SK-N-SH (cell line): ENCODE measurements around the gene RABGAP1L. TPM values are rescaled to one million over a fixed set of nuclear protein-coding genes. Genes with fewer than 3 reads are reported as not detected.

Experiments used
- CTCF ChIA-PET: fragments of 300-600, 350-600 bp; formaldehyde crosslinking; extraction: SDS; loops from one replicate; lab custom pipeline; 2021; lab: Yijun Ruan, JAX
- POLR2A ChIA-PET: fragments of 350-600 bp; sonication (Branson Sonifier 250); formaldehyde crosslinking; extraction: SDS; loops from one replicate; lab custom pipeline; 2020; ENCODE audit warnings: antibody characterized with exemption, inconsistent platforms; lab: Yijun Ruan, JAX
- DNase-seq: peaks from one replicate; pipeline ENCODE4 v3.0.0; 2012
- H2AFZ ChIP-seq: fragments of 200-600 bp; sonication (generic); 2 replicates; pipeline ENCODE4 v1.8.1; 2016; ENCODE audit warnings: antibody characterized with exemption, mild to moderate bottlenecking, low read depth
- H3F3A ChIP-seq: fragments of 200-600 bp; sonication (generic); replicated peaks from 2 replicates; pipeline ENCODE3; 2016; ENCODE audit warnings: antibody characterized with exemption, mild to moderate bottlenecking; ENCODE audit not compliant: insufficient read depth
- H3K27ac ChIP-seq, 2 experiments: fragments of 200-500 bp in 1 of 2; fragments of 200-600 bp in 1 of 2; sonication (Bioruptor generic) in 1 of 2; sonication (generic), shearing (Covaris generic) in 1 of 2; 2 replicates each; pipeline versions ENCODE4 v1.5.1 to v1.6.1; 2014 to 2016; ENCODE audit warnings: low read depth in 2 of 2, inconsistent platforms in 1 of 2, low read length in 1 of 2, mild to moderate bottlenecking in 1 of 2, mixed read lengths in 1 of 2
- H3K27me3 ChIP-seq: fragments of 200-600 bp; sonication (generic), shearing (Covaris generic); 2 replicates; pipeline ENCODE4 v1.6.1; 2016; ENCODE audit warnings: mixed run types; ENCODE audit not compliant: insufficient read depth
- H3K36me3 ChIP-seq, 2 experiments: fragments of 200-500 bp in 1 of 2; fragments of 200-600 bp in 1 of 2; sonication (Bioruptor generic) in 1 of 2; sonication (generic) in 1 of 2; replicated peaks in 1 of 2; 2 replicates each; pipeline versions ENCODE3 to v1.5.1; 2014 to 2016; ENCODE audit warnings: low read length in 1 of 2, mild to moderate bottlenecking in 1 of 2; ENCODE audit not compliant: insufficient read depth in 2 of 2, control insufficient read depth in 1 of 2
- H3K4me1 ChIP-seq, 2 experiments: fragments of 200-500 bp in 1 of 2; fragments of 200-600 bp in 1 of 2; sonication (Bioruptor generic) in 1 of 2; sonication (generic), shearing (Covaris generic) in 1 of 2; 2 replicates each; pipeline versions ENCODE4 v1.5.1 to v1.6.1; 2014 to 2016; ENCODE audit warnings: low read depth in 1 of 2, low read length in 1 of 2, mixed run types in 1 of 2; ENCODE audit not compliant: insufficient read depth in 2 of 2, control insufficient read depth in 1 of 2
- H3K4me2 ChIP-seq: fragments of 200-600 bp; sonication (generic), shearing (Covaris generic); 2 replicates; pipeline ENCODE4 v1.6.1; 2017; ENCODE audit warnings: mixed run types
- H3K4me3 ChIP-seq, 2 experiments: fragments of 200-500 bp in 1 of 2; fragments of 200-600 bp in 1 of 2; sonication (Bioruptor generic) in 1 of 2; sonication (generic), shearing (Covaris generic) in 1 of 2; 2 replicates each; pipeline versions ENCODE4 v1.5.1 to v1.8.1; 2014 to 2016; ENCODE audit warnings: low read depth in 2 of 2, inconsistent platforms in 1 of 2, low read length in 1 of 2, mild to moderate bottlenecking in 1 of 2, mixed read lengths in 1 of 2, moderate library complexity in 1 of 2
- H3K79me2 ChIP-seq: fragments of 200-600 bp; sonication (generic); 2 replicates; pipeline ENCODE4 v1.8.1; 2017; ENCODE audit warnings: mild to moderate bottlenecking; ENCODE audit not compliant: insufficient read depth
- H3K9ac ChIP-seq: fragments of 200-600 bp; sonication (generic); 2 replicates; pipeline ENCODE4 v1.6.1; 2017; ENCODE audit warnings: mixed run types
- H3K9me2 ChIP-seq: fragments of 200-600 bp; sonication (generic); 2 replicates; pipeline ENCODE4 v1.6.1; 2017; ENCODE audit warnings: mixed run types
- H3K9me3 ChIP-seq: fragments of 200-600 bp; sonication (generic); 2 replicates; pipeline ENCODE4 v1.6.1; 2017; ENCODE audit warnings: mixed run types, mild to moderate bottlenecking, moderate library complexity
- H4K20me1 ChIP-seq: fragments of 200-600 bp; sonication (generic); 2 replicates; pipeline ENCODE4 v1.6.1; 2017; ENCODE audit warnings: mild to moderate bottlenecking, mixed run types; ENCODE audit not compliant: insufficient read depth
- CHD2 ChIP-seq: fragments of 150-350 bp; IDR thresholded peaks from 2 replicates; pipeline ENCODE4 v1.6.1; 2018; ENCODE audit warnings: low read length; ENCODE audit not compliant: partially characterized antibody
- CTCF ChIP-seq: fragments of 200-600 bp; sonication (generic); IDR thresholded peaks from 2 replicates; pipeline ENCODE4 v1.6.1; 2017; ENCODE audit warnings: antibody characterized with exemption, mild to moderate bottlenecking, moderate library complexity
- ELF1 ChIP-seq: IDR thresholded peaks from 2 replicates; pipeline ENCODE4 v1.4.0; 2012
- EZH2phosphoT487 ChIP-seq: fragments of 200-600 bp; sonication (generic); IDR thresholded peaks from 2 replicates; pipeline ENCODE4 v1.6.1; 2017; ENCODE audit warnings: low read depth, mixed run types, mild to moderate bottlenecking, antibody characterized with exemption, moderate library complexity, borderline replicate concordance
- FOSL2 ChIP-seq: IDR thresholded peaks from 2 replicates; pipeline ENCODE4 v1.4.0; 2012; ENCODE audit warnings: low read depth, mild to moderate bottlenecking, moderate library complexity, borderline replicate concordance
- FOXM1 ChIP-seq: IDR thresholded peaks from 2 replicates; pipeline ENCODE4 v1.4.0; 2012; ENCODE audit warnings: low read depth, mild to moderate bottlenecking
- GABPA ChIP-seq: IDR thresholded peaks from 2 replicates; pipeline ENCODE4 v1.4.0; 2012; ENCODE audit warnings: low read depth, mild to moderate bottlenecking
- IRF3 ChIP-seq: fragments of 150-350 bp; IDR thresholded peaks from 2 replicates; pipeline ENCODE4 v1.6.1; 2016; ENCODE audit warnings: mild to moderate bottlenecking, low read depth, low read length
- JUND ChIP-seq: IDR thresholded peaks from 2 replicates; pipeline ENCODE4 v1.4.0; 2012
- MXI1 ChIP-seq: IDR thresholded peaks from 2 replicates; pipeline ENCODE4 v1.6.1; 2012; ENCODE audit warnings: mild to moderate bottlenecking, low read depth, low read length, improper control_type of control experiment
- PBX3 ChIP-seq: IDR thresholded peaks from 2 replicates; pipeline ENCODE4; 2012
- RAD21 ChIP-seq: IDR thresholded peaks from 2 replicates; pipeline ENCODE4 v1.6.1; 2012; ENCODE audit warnings: mild to moderate bottlenecking, low read length
- RCOR1 ChIP-seq: fragments of 150-350 bp; IDR thresholded peaks from 2 replicates; pipeline ENCODE4 v1.6.1; 2017; ENCODE audit warnings: antibody characterized with exemption, low read length
- RFX5 ChIP-seq: IDR thresholded peaks from 2 replicates; pipeline ENCODE4 v1.6.1; 2012; ENCODE audit warnings: mild to moderate bottlenecking, improper control_type of control experiment, low read length
- RXRA ChIP-seq: IDR thresholded peaks from 2 replicates; pipeline ENCODE4 v1.4.0; 2012; ENCODE audit warnings: low read depth, mild to moderate bottlenecking, borderline replicate concordance
- SMC3 ChIP-seq: IDR thresholded peaks from 2 replicates; pipeline ENCODE4 v1.6.1; 2012; ENCODE audit warnings: low read depth, low read length, improper control_type of control experiment
- USF2 ChIP-seq: fragments of 150-350 bp; IDR thresholded peaks from 2 replicates; pipeline ENCODE4 v1.6.1; 2017; ENCODE audit warnings: antibody characterized with exemption, low read length, low read depth, borderline replicate concordance
- ZBTB33 ChIP-seq: IDR thresholded peaks from 2 replicates; pipeline ENCODE4 v1.4.0; 2012; ENCODE audit warnings: low read depth, borderline replicate concordance
- WGBS: methylation state at CpG from one replicate; pipeline ENCODE4 v1.1.6; 2017; ENCODE audit warnings: low lambda C conversion rate; 5-methylcytosine and 5-hydroxymethylcytosine counted together
- polyA plus RNA-seq, 3 experiments: library from polyadenylated mRNA; depleted of rRNA; stranded (reverse); fragments of >200 nt; gene quantifications; 2 replicates each; pipeline ENCODE4 v1.2.3, GENCODE V29; 2012

Gene RABGAP1L
- polyA plus RNA-seq, 1 of the 3 experiments (the other 2 are of a cell fraction) = 7.2 TPM

- H2AFZ ChIP-seq = no peak overlapping the region
- no peaks in the 10 kb centered on the region for H3F3A ChIP-seq
- no peaks in the 10 kb centered on the region for H3K9me2 ChIP-seq
- peaks cover 15% of the 10 kb centered on the region for H3K79me2 ChIP-seq
- H3K27me3 ChIP-seq = no peaks in the 10 kb centered on the region
- H3K4me1 ChIP-seq = no peaks in the 10 kb centered on the region; a peak in 1 of 4 replicates
- no peaks in the 10 kb centered on the region for H3K9me3 ChIP-seq
- H4K20me1 ChIP-seq = no peaks in the 10 kb centered on the region
- no peak overlapping the region for H3K9ac ChIP-seq
- ChIA-PET POLR2A (no interaction called here), CTCF (interaction anchor here (1.2 kb wide), 1 partner anchor 17 kb away, joined by 4 read pairs; no protein-coding TSS in a partner anchor)
- 77% methylated on average over 4 of the region's 4 CpGs for WGBS
- TF ChIP-seq RAD21 (no peak), RFX5 (no peak), CHD2 (no peak), MXI1 (no peak), SMC3 (no peak), FOSL2 (no peak), JUND (no peak), PBX3 (no peak), CTCF (no peak), EZH2phosphoT487 (no peak), RXRA (no peak), ELF1 (no peak), GABPA (no peak), RCOR1 (no peak), FOXM1 (no peak)
- H3K27ac ChIP-seq = no peak overlapping the region
- H3K4me3 ChIP-seq = no peak overlapping the region
- no peak for DNase-seq
- H3K4me2 ChIP-seq = no peak overlapping the region
- peaks cover 0 to 4% of the 10 kb centered on the region in 2 experiments for H3K36me3 ChIP-seq
Measured at GRCh38 chr1:174200746-174201145, 41.4 kb downstream of the RABGAP1L start.

- ChIA-PET CTCF (interaction anchor here (3.2 kb wide), 1 partner anchor 13 kb away, joined by 18 read pairs; no protein-coding TSS in a partner anchor), POLR2A (no interaction called here)
- Histone ChIP-seq H3K9me3 (no peaks in the 10 kb centered on the region), H3K36me3 (peaks cover 0 to 4% of the 10 kb centered on the region in 2 experiments), H3F3A (no peaks in the 10 kb centered on the region), H3K9me2 (no peaks in the 10 kb centered on the region), H3K27me3 (no peaks in the 10 kb centered on the region), H3K4me1 (no peaks in the 10 kb centered on the region), H2AFZ (no peak overlapping the region), H3K9ac (no peak overlapping the region), H3K4me3 (no peak overlapping the region)
- WGBS = 84% methylated on average over 7 of the region's 7 CpGs
- DNase-seq = no peak
- TF ChIP-seq RFX5 (no peak), USF2 (no peak), ZBTB33 (no peak), ELF1 (no peak), IRF3 (no peak)
- TF ChIP-seq, all 33 proteins: peak for 0
- Histone ChIP-seq H3K27ac (no peak overlapping the region), H4K20me1 (no peaks in the 10 kb centered on the region), H3K79me2 (peaks cover 22% of the 10 kb centered on the region), H3K4me2 (no peak overlapping the region)
Measured at GRCh38 chr1:174204697-174205308, 45.5 kb downstream of the RABGAP1L start.
